ENCODE measurements around the gene BORA.
"Not testable (repeated sequence)": the region's sequence is repeated elsewhere in the genome, so short reads cannot be mapped to it uniquely, and the experiment has no call there.

Gene BORA

GRCh38 chr13:72727417-72728289 lies at the start of gene BORA, which contains the start of gene MZT1:
BORA (plus strand) TSS chr13:72727923; CDS start chr13:72728941, 1,018 bp downstream.
MZT1 (minus strand) TSS chr13:72727629; CDS start chr13:72727602, 27 bp downstream.
- peak; percentile 97 for DNase-seq

- DNase-seq, result no peak
Observed at GRCh38 chr13:72678312-72678711, 49.4 kb upstream of the BORA start.

- no peak for DNase-seq
Observed at GRCh38 chr13:72680353-72680752, 47.4 kb upstream of the BORA start.

- DNase-seq, result no peak
Observed at GRCh38 chr13:72686766-72687165, 41.0 kb upstream of the BORA start.

- DNase-seq, result no peak
Observed at GRCh38 chr13:72689181-72689696, 38.5 kb upstream of the BORA start.

GRCh38 chr13:72692884-72693514 lies 34.7 kb upstream of the BORA start:
- no peak for DNase-seq

- no peak for DNase-seq
Observed at GRCh38 chr13:72693832-72694231, 33.9 kb upstream of the BORA start.

- DNase-seq, result no peak
Observed at GRCh38 chr13:72694314-72694713, 33.4 kb upstream of the BORA start.

GRCh38 chr13:72696579-72696978 lies 31.1 kb upstream of the BORA start:
- DNase-seq, result no peak

- DNase-seq, result no peak
Observed at GRCh38 chr13:72698164-72698563, 29.6 kb upstream of the BORA start.

GRCh38 chr13:72700509-72700908 lies 27.2 kb upstream of the BORA start:
- no peak for DNase-seq

GRCh38 chr13:72716776-72717175 lies 10.9 kb upstream of the BORA start:
- DNase-seq, result no peak

GRCh38 chr13:72726185-72726584 lies 1.5 kb upstream of the BORA start:
- DNase-seq, result not testable (repeated sequence)

- no peak for DNase-seq
Observed at GRCh38 chr13:72726726-72727416, 852 bp upstream of the BORA start.

GRCh38 chr13:72728290-72728605 lies 525 bp downstream of the BORA start:
- no peak for DNase-seq

GRCh38 chr13:72737033-72737432 lies 9.3 kb downstream of the BORA start:
- DNase-seq, result no peak

GRCh38 chr13:72740015-72740414 lies 12.3 kb downstream of the BORA start:
- no peak for DNase-seq

GRCh38 chr13:72745260-72745659 lies 17.5 kb downstream of the BORA start:
- no peak for DNase-seq

GRCh38 chr13:72751220-72751619 lies 23.5 kb downstream of the BORA start:
- DNase-seq, result no peak

- no peak for DNase-seq
Observed at GRCh38 chr13:72754111-72754510, 26.4 kb downstream of the BORA start.

- no peak for DNase-seq
Observed at GRCh38 chr13:72757792-72758535, 30.2 kb downstream of the BORA start.

GRCh38 chr13:72760189-72760588 lies 32.5 kb downstream of the BORA start:
- no peak for DNase-seq

- DNase-seq, result no peak
Observed at GRCh38 chr13:72763411-72763810, 35.7 kb downstream of the BORA start.

Data from left hindlimb (tissue), 1 donor.